B cell (primary cell): ENCODE data around the gene CLRN1. TPM values are rescaled to one million over a fixed set of nuclear protein-coding genes. Genes with fewer than 3 reads are reported as not detected.

Experiments
- ATAC-seq: fragments of 200-7000 bp; cut with Tn5 transposase; one replicate; pipeline ENCODE4 v1.10.0; 2021; ENCODE audit warnings: low read depth, mild to moderate bottlenecking, moderate number of reproducible peaks, moderate library complexity
- CTCF ChIA-PET: fragments of 350-600 bp; sonication (Branson Sonifier 250); formaldehyde crosslinking; loops from one replicate; lab custom pipeline; 2021; ENCODE audit warnings: antibody characterized with exemption, inconsistent platforms; lab: Charles Lee
- POLR2A ChIA-PET: fragments of 350-600 bp; sonication (Branson Sonifier 250); formaldehyde crosslinking; loops from one replicate; lab custom pipeline; 2021; ENCODE audit warnings: antibody characterized with exemption; lab: Charles Lee
- DNase-seq: peaks from one replicate; pipeline ENCODE4 v3.0.0; 2013
- H2AFZ ChIP-seq: 2 replicates; pipeline ENCODE4 v1.6.1; 2012; ENCODE audit warnings: mild to moderate bottlenecking, low read depth, low read length; ENCODE audit not compliant: insufficient read depth, poor library complexity, severe bottlenecking
- H3K27ac ChIP-seq, 2 donors: 1 replicate in 1 of 2; 2 replicates in 1 of 2; pipeline ENCODE4 v1.5.1; 2012 to 2013; ENCODE audit warnings: low read length in 2 of 2, mild to moderate bottlenecking in 2 of 2, moderate library complexity in 1 of 2
- H3K27me3 ChIP-seq, 4 experiments: fragments of 200-600 bp in 1 of 4; sonication (generic) in 1 of 4; replicated peaks in 1 of 4; 1 replicate in 2 of 4; 2 replicates in 2 of 4; pipeline versions ENCODE4 v1.6.1 to v1.7.0; 2013 to 2016; ENCODE audit warnings: low read length in 3 of 4, mild to moderate bottlenecking in 2 of 4, mixed read lengths in 1 of 4, moderate library complexity in 1 of 4; ENCODE audit not compliant: insufficient read depth in 4 of 4, control insufficient read depth in 3 of 4; ENCODE audit errors: control extremely low read depth in 1 of 4
- H3K36me3 ChIP-seq, 2 experiments: replicated peaks in 1 of 2; 1 replicate in 1 of 2; 2 replicates in 1 of 2; pipeline versions ENCODE4 v1.6.1 to v1.7.1; 2013; ENCODE audit warnings: low read length in 1 of 2; ENCODE audit not compliant: insufficient read depth in 2 of 2, control insufficient read depth in 1 of 2; ENCODE audit errors: control extremely low read depth in 1 of 2, extremely low read depth in 1 of 2
- H3K4me1 ChIP-seq, 2 donors: fragments of 200-600 bp in 1 of 2; sonication (generic) in 1 of 2; 1 replicate in 1 of 2; 2 replicates in 1 of 2; pipeline versions ENCODE4 v1.5.1 to v1.6.1; 2013 to 2017; ENCODE audit warnings: low read length in 2 of 2; ENCODE audit not compliant: control insufficient read depth in 2 of 2, insufficient read depth in 2 of 2
- H3K4me2 ChIP-seq: replicated peaks from 2 replicates; pipeline ENCODE3; 2012; ENCODE audit warnings: mild to moderate bottlenecking, low read depth, low read length; ENCODE audit not compliant: poor library complexity, severe bottlenecking
- H3K4me3 ChIP-seq, 5 experiments: fragments of 200-600 bp in 1 of 5; sonication (generic) in 1 of 5; 1 replicate in 3 of 5; 2 replicates in 2 of 5; pipeline versions ENCODE4 v1.5.1 to v1.7.0; 2011 to 2016; ENCODE audit warnings: low read length in 4 of 5, mild to moderate bottlenecking in 4 of 5, low read depth in 2 of 5, control low read depth in 1 of 5, moderate library complexity in 1 of 5; ENCODE audit not compliant: insufficient read depth in 1 of 5; ENCODE audit errors: control extremely low read depth in 1 of 5, extremely low read depth in 1 of 5
- H3K79me2 ChIP-seq: fragments of 200-600 bp; sonication (generic); one replicate; pipeline ENCODE4 v1.6.0; 2016; ENCODE audit warnings: low read length; ENCODE audit not compliant: control insufficient read depth, insufficient read depth
- H3K9ac ChIP-seq: fragments of 200-600 bp; sonication (generic); 2 replicates; pipeline ENCODE4 v1.6.1; 2017; ENCODE audit warnings: mild to moderate bottlenecking, low read length, moderate library complexity
- H3K9me3 ChIP-seq, 3 donors: one replicate each; pipeline versions ENCODE4 v1.6.1 to v1.7.1; 2013; ENCODE audit warnings: low read length in 2 of 3; ENCODE audit not compliant: control insufficient read depth in 2 of 3, insufficient read depth in 1 of 3; ENCODE audit errors: control extremely low read depth in 1 of 3
- H4K20me1 ChIP-seq: 2 replicates; pipeline ENCODE4 v1.6.0; 2012; ENCODE audit warnings: mild to moderate bottlenecking, low read length; ENCODE audit not compliant: insufficient read depth, control insufficient read depth, poor library complexity, severe bottlenecking
- H3K27ac Mint-ChIP-seq: one replicate; pipeline ENCODE4 v1.8.0; 2021; ENCODE audit warnings: mixed read lengths
- H3K27me3 Mint-ChIP-seq: one replicate; pipeline ENCODE4 v1.8.0; 2021; ENCODE audit warnings: mixed read lengths
- H3K4me1 Mint-ChIP-seq: one replicate; pipeline ENCODE4 v1.8.0; 2021; ENCODE audit warnings: mixed read lengths
- H3K4me3 Mint-ChIP-seq: one replicate; pipeline ENCODE4 v1.8.0; 2021; ENCODE audit warnings: mixed read lengths
- H3K9me3 Mint-ChIP-seq: one replicate; pipeline ENCODE4 v1.8.0; 2022; ENCODE audit warnings: mixed read lengths; ENCODE audit not compliant: insufficient read depth
- CTCF ChIP-seq: fragments of 200-600 bp; IDR thresholded peaks from one replicate; pipeline ENCODE4 v1.8.0; 2022; ENCODE audit warnings: antibody characterized with exemption, mild to moderate bottlenecking
- EZH2 ChIP-seq: IDR thresholded peaks from 2 replicates; pipeline ENCODE4 v1.6.1; 2012; ENCODE audit warnings: borderline replicate concordance, low read depth, mild to moderate bottlenecking, moderate library complexity, low read length; ENCODE audit not compliant: insufficient read depth, poor library complexity, severe bottlenecking
- WGBS: methylation state at CpG from one replicate; pipeline ENCODE4 v1.1.5; 2013; ENCODE audit warnings: missing lambda C conversion rate; ENCODE audit not compliant: insufficient coverage; 5-methylcytosine and 5-hydroxymethylcytosine counted together
- intact Hi-C: fragments of 100-400 bp; cut with micrococcal nuclease; formaldehyde crosslinking; loops from one replicate; pipeline ENCODE4 v1.10.0; 2022
- polyA plus RNA-seq: library from polyadenylated mRNA; depleted of rRNA; stranded (reverse); fragments of >200 nt; gene quantifications from 2 replicates; pipeline ENCODE4 v1.2.3, GENCODE V29; 2012
- total RNA-seq, 2 donors: library from RNA; stranded (reverse); fragments of 120-200 nt in 1 of 2; gene quantifications; 1 replicate in 1 of 2; 2 replicates in 1 of 2; pipeline versions ENCODE4 v1.2.3 to v1.2.4, GENCODE V29; 2013 to 2022

Gene CLRN1
- total and polyA plus RNA-seq, 2 donors (not counting 1 experiment from before 2014, with no cell fraction given), result not detected

- no peak overlapping the region for H3K4me3 Mint-ChIP-seq
- WGBS, result 94% methylated on average over 2 of the region's 2 CpGs
- Histone ChIP-seq H4K20me1 (no peaks in the 10 kb centered on the region), H2AFZ (no peak overlapping the region), H3K9me3 (no peaks in the 10 kb centered on the region), H3K27me3 (peaks cover 0 to under 1% (median 0%) of the 10 kb centered on the region in 4 experiments), H3K36me3 (no peaks in the 10 kb centered on the region), H3K9ac (no peak overlapping the region), H3K4me1 (no peaks in the 10 kb centered on the region), H3K4me2 (no peak overlapping the region), H3K27ac (no peak overlapping the region), H3K79me2 (no peaks in the 10 kb centered on the region), H3K4me3 (no peak overlapping the region)
- no peak overlapping the region for H3K27ac Mint-ChIP-seq
- intact Hi-C loops, result no loop called here
- H3K4me1 Mint-ChIP-seq, result no peaks in the 10 kb centered on the region
- peaks cover 11% of the 10 kb centered on the region for H3K27me3 Mint-ChIP-seq
- ChIA-PET POLR2A (no interaction called here), CTCF (no interaction called here)
- ATAC-seq, result no peak
- no peak for DNase-seq
- TF ChIP-seq CTCF (no peak), EZH2 (no peak)
- no peaks in the 10 kb centered on the region for H3K9me3 Mint-ChIP-seq
These were observed 31.2 kb upstream of the CLRN1 start for GRCh38 chr3:151003768-151004134.

DNA sequence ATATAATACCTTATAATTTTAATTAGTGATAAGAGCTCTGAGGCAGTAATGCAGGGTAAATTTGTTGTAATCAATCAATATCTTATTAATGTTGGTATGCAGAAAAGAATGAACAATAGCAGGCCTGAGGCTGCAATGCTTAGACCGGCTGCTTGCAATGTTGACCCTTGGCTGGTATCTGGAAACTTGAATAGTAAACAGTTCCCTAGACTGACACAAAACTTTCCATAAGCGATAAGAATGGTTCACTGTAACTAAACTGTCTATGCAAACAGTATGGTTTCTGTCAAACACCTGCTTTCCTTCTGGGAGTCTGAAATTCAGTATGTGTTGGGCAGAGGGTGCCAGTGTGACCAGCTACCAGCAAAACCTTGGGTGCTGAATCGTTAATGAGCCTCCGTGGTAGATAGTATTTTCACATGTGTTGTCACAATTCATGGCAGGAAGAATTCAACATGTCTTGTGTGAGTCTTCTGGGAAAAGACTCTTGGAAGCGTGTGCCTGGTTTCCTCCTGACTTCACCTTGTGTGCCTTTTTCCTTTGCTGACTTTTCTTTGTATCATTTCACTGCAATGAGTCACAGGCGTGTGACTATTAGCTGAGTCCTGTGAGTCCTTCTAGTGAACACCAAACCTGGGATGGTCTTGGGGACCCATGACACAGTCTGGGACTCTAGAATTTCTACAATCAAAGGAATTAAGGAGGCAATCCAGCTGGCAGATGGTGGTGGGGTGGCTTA lies 30.7 kb upstream of the CLRN1 start:
- Histone ChIP-seq H3K79me2 (no peaks in the 10 kb centered on the region), H3K4me3 (no peak overlapping the region), H3K9me3 (no peaks in the 10 kb centered on the region), H3K36me3 (no peaks in the 10 kb centered on the region), H3K27ac (no peak overlapping the region), H3K9ac (no peak overlapping the region), H2AFZ (no peak overlapping the region), H3K4me2 (no peak overlapping the region), H3K4me1 (no peaks in the 10 kb centered on the region), H3K27me3 (no peaks in the 10 kb centered on the region), H4K20me1 (no peaks in the 10 kb centered on the region)
- no peak overlapping the region for H3K27ac Mint-ChIP-seq
- 86% methylated on average over 4 of the region's 6 CpGs for WGBS
- H3K9me3 Mint-ChIP-seq, result no peaks in the 10 kb centered on the region
- ChIA-PET CTCF (no interaction called here), POLR2A (no interaction called here)
- H3K4me3 Mint-ChIP-seq, result no peak overlapping the region
- intact Hi-C loops, result no loop called here
- DNase-seq, result no peak
- ATAC-seq, result no peak
- TF ChIP-seq CTCF (no peak), EZH2 (no peak)
- no peaks in the 10 kb centered on the region for H3K4me1 Mint-ChIP-seq
- peaks cover 11% of the 10 kb centered on the region for H3K27me3 Mint-ChIP-seq
